GM19240 (cell line): ENCODE results near the gene ITGAL.
A peak's percentile ranks its signal among the peaks of the same experiment; 100 is the strongest.

Experiments
- DNase-seq: peaks from one replicate; pipeline ENCODE4 v3.0.0; 2011; ENCODE audit warnings: low spot score; ENCODE audit not compliant: insufficient read length

The ITGAL gene

DNA sequence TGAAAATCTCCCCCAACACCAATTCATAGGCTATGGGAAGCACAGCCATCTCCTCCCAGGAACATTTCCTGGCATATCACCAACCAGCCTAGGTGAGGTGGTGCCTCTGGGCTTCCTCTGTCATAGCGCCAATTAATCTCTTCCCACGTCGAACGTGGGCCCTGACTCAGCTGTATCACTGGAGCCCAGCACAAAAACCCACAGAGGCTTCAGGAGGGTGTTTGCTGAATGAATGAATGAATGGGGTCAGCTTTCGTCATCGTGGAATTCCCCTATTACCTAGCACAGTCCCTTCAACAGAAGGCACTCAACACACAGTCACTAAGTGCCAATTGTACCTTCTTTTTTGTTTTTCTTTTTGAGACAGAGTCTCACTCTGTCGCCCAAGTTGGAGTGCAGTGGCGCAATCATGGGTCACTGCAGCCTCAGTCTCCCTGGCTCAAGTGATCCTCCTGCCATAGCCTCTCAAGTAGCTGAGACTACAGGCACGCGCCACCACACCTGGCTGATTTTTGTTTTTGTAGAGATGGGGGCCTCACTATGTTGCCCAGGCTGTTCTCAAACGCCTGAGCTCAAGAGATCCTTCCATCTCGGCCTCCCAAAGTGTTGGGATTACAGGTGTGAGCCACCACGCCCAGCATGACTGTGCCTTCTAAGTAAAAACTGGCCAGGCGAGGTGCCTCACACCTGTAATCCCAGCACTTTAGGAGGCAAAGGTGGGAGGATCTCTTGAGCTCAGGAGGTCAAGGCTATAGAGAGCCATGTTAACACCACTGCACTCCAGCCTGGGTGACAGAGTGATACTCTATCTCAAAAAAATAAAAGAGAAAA lies 94.8 kb downstream of the ITGAL start:
- DNase-seq = no peak

DNA sequence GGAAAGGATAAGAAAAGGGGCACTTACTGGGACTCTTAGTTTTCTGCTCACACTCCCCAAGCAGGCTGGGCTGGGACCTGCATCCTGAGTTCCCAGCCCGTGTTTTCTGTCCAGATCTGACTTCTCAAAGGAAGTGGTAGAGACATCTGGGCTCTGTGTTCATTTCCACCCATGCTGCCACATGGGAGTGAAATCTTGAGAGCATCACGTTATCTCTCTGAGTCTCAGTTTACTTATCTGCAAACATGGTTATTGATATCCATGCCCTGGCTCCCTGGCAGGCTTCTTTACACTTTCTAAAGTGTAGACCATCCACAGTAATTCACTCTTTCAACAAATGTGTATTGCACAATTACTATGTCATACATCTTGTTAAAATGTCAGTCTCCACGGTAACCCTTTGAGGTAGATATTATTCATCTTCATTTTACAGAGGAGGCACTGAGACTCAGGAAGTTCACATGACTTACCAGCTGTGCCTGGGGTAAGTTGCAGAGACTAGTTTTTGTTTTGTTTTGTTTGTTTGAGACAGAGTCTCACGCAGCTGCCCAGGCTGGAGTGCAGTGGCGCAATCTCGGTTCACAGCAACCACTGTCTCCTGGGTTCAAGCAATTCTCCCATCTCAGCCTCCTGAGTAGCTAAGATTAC lies 95.6 kb downstream of the ITGAL start:
- DNase-seq = no peak

DNA sequence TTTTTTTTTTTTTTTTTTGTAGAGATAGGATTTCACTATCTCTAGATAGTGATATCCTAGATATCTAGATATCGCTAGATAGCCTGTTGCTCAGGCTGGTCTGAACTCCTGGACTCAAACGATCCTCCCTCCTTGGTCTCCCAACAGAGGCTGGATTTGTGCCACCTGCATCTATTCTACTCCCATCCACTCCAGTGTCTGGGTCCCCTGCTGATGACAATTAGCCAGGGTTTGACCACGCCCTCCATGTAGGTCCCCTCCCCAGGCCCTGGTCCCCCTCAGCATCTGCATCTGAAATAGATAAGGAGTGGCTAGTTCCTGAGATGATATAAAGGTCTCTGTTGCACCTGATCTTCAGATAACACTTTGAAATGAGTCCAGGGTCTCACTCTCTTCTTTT lies 96.7 kb downstream of the ITGAL start:
- no peak for DNase-seq

DNA sequence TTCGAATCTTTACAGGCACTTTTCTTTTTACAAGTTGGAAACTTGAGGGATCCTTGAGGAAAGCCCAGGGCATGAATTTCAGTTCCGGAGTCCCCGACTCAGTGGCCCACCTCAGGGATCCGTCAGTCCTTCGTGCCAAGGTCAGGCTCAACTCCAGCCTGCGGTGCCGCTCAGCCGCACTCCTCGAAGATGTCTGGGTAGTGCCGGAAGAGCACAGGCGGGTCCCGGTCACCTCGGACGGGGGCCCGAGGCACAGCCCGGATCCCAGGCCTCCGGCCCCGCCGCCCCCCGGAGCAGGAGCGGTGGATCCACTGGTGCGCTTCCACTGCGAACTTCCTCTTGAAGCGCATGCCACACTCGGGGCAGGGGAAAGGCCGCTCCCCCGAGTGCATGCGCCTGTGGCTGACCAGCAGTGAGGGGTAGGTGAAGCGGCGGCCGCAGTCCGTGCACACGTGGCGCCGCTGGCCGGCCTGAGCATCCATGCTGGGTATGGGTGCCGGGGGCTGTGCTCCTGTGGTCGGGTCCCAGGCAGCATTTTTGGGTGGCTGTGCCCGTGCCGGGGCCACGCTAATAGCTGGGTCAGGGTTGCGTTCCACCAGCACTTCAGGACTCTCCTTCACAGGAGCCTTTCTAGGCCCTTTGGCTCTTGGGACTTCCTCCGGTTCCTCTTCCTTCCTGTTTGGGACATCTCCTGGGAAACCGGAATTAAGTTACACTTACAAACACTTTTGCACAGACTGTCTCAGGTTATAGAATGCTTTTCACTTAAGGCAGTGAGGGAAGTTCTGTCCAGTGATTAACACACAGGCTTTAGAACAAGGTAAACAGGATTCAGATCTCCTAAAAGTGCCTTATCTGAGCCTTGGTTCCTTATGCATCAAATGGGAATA lies 97.4 kb downstream of the ITGAL start:
- no peak for DNase-seq

DNA sequence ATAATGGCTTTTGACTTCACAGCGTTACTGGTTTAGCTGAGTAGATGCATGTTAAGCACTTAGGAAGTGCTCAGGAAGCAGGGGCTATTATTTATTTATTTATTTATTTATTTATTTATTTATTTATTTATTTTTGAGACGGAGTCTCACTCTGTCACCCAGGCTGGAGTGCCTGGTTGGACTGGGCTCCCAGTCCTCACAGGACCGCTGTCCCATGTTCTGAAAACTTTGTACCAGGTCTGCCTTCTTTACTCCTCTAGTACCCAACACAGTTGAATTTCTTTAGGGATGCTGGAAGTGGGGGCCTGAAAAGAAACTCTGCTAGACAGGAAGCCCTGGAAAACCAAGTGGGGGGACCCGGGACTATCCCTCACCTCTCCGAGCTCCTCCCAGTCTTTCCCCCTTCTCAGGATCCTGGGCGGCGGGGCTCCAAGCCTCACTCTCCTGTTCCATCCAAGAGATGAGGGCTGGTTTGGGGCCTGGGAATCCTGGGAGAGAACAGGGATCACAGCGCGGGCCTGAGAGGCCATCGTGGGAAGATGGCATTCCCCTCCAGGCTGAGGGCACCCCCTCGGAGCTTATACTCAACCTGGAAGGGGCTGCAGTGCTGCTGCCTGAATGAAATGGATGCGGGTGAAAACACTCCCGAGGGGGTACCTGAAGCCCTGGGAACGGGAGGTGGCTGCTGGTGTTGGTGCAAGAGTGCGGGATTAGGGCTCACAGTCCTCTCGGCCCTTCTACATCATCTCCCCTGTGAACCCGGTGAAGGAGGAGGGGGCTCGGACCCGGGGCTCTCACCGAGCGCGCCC lies 98.3 kb downstream of the ITGAL start:
- DNase-seq = no peak

DNA sequence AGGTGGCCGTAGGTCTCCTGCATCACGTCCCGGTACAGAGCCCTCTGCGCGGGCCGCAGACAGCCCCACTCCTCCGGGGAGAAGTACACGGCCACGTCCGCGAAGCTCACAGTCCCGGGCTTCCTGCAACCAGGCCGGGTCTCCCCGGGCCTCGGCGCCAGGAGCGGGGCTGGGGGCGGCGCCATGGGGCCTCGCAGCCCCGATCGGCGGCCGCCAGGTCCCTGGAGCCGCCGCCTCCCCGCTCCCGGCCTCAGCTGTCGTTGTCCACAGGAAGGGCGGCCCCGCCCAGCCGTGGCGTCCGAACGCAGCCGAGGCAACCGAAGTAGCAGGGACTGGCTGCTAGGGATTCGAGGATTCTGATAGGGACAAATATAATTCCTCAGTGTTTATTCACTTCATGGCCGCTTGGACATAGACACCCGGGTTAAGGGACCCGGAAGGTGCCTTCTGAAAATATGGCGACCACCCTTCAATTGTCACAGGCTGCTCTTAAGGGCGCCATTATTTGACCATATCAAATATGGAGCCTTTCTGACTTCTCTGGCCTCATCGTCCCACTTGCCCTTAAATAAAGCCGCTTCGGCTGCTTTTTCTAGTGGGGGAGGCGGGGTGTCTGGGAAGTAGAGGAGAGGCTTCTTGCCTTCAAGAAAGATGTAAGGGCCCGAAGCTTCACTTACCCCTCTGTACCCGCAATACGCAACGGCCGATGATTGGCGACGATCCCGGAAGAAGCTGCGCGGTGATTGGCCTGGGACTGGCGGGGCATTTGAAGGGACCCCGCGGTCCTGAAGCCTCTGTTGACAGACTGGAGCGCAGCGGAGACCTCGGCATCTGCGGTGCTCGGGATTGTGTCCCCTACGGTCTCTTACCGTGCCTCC lies 99.1 kb downstream of the ITGAL start, which contains the start of gene ZNF688:
TSS of gene ZNF688 (minus strand) at position 270 of the 878 bp plus-strand sequence. CDS start at position 185, 85 bp downstream.
- peak; percentile 96 for DNase-seq
